Stimulated activated CD8-positive, alpha-beta memory T cell treated with anti-CD3 and anti-CD28 coated beads, Interleukin-12 subunit alpha, Interleukin-12 subunit beta, amount 100 ng/mL, for 1 hour (primary cell): ENCODE data around the gene BCL2A1.
"Not testable (repeated sequence)": the region's sequence is repeated elsewhere in the genome, so short reads cannot be mapped to it uniquely, and the experiment has no call there.

Experiments
- DNase-seq: peaks from one replicate; pipeline ENCODE4 v3.0.0-alpha.2; 2020; ENCODE audit warnings: low read depth

The BCL2A1 gene

GRCh38 chr15:79970624-79971434 lies at the start of gene BCL2A1:
TSS of gene BCL2A1 (minus strand) at chr15:79971196. CDS start at chr15:79971119, 77 bp downstream.
- DNase-seq: peak; percentile 31

- no peak for DNase-seq
These were observed 49.7 kb upstream of the BCL2A1 start for GRCh38 chr15:80020731-80021130.

- DNase-seq: not testable (repeated sequence)
These were observed 49.2 kb upstream of the BCL2A1 start for GRCh38 chr15:80020149-80020548.

- DNase-seq: no peak
These were observed 48.3 kb upstream of the BCL2A1 start for GRCh38 chr15:80019168-80019745.

- not testable (repeated sequence) for DNase-seq
These were observed 46.1 kb upstream of the BCL2A1 start for GRCh38 chr15:80017139-80017538.

GRCh38 chr15:80016506-80016905 lies 45.5 kb upstream of the BCL2A1 start:
- not testable (repeated sequence) for DNase-seq

GRCh38 chr15:80015156-80015555 lies 44.2 kb upstream of the BCL2A1 start:
- no peak for DNase-seq

- not testable (repeated sequence) for DNase-seq
These were observed 43.2 kb upstream of the BCL2A1 start for GRCh38 chr15:80014186-80014585.

GRCh38 chr15:80012060-80012726 lies 41.2 kb upstream of the BCL2A1 start:
- DNase-seq: no peak

- DNase-seq: no peak
These were observed 40.6 kb upstream of the BCL2A1 start for GRCh38 chr15:80011596-80011995.

GRCh38 chr15:80011041-80011523 lies 40.1 kb upstream of the BCL2A1 start:
- not testable (repeated sequence) for DNase-seq

GRCh38 chr15:80010131-80010673 lies 39.2 kb upstream of the BCL2A1 start:
- DNase-seq: no peak

GRCh38 chr15:80007532-80007931 lies 36.5 kb upstream of the BCL2A1 start:
- DNase-seq: no peak

- no peak for DNase-seq
These were observed 36.0 kb upstream of the BCL2A1 start for GRCh38 chr15:80006946-80007345.

GRCh38 chr15:80003934-80004472 lies 33.0 kb upstream of the BCL2A1 start:
- DNase-seq: no peak

- no peak for DNase-seq
These were observed 32.2 kb upstream of the BCL2A1 start for GRCh38 chr15:80003171-80003570.

GRCh38 chr15:80002267-80002666 lies 31.3 kb upstream of the BCL2A1 start:
- no peak for DNase-seq

GRCh38 chr15:79994615-79995014 lies 23.6 kb upstream of the BCL2A1 start:
- no peak for DNase-seq

GRCh38 chr15:79991826-79992225 lies 20.8 kb upstream of the BCL2A1 start:
- DNase-seq: no peak

- no peak for DNase-seq
These were observed 20.0 kb upstream of the BCL2A1 start for GRCh38 chr15:79990997-79991334.

GRCh38 chr15:79990280-79990996 lies 19.4 kb upstream of the BCL2A1 start:
- no peak for DNase-seq

GRCh38 chr15:79989682-79990081 lies 18.7 kb upstream of the BCL2A1 start:
- no peak for DNase-seq
